ENCODE measurements around the gene ENOX1.

ENOX1 gene

DNA sequence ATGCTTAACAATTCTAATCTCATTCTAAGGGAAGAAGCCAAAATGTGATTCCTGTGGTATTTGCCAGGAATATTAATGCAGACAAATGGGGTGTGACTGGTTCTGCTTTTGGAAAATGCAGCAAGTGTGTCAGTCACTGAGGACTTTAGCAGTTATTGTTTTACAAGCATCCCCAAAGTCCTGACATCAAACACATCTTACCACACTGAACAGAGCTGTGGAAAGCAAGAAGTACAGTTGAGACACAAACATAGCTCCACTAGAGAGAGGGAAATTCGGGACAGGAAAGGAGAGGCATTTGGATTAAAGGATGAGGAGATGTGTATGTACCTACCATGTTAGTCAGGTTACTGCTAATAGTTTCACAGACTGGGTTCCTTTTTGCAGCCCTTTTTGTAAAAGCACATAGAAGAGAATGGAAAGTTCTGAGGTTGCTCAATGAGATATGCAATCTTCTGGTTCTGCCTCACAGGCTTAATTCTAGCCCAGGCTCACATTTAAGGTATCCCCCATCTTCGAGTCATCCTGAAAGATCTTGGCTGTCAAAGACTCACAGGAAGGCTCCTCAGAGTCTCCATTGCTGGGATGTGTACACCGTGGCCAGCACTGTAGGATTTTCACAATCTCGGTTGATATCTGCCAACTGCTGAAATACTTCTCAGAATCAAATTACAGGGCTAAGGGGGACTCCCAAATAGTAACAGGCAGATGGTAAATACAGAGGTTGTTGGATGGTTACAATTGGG, 446.8 kb downstream of the ENOX1 start:
- no peak for DNase-seq (ENCODE audit: low read depth)
- H3K4me3 ChIP-seq (ENCODE audit: low read depth, low read length) = no peak overlapping the region
- TF ChIP-seq, protein P1, sequence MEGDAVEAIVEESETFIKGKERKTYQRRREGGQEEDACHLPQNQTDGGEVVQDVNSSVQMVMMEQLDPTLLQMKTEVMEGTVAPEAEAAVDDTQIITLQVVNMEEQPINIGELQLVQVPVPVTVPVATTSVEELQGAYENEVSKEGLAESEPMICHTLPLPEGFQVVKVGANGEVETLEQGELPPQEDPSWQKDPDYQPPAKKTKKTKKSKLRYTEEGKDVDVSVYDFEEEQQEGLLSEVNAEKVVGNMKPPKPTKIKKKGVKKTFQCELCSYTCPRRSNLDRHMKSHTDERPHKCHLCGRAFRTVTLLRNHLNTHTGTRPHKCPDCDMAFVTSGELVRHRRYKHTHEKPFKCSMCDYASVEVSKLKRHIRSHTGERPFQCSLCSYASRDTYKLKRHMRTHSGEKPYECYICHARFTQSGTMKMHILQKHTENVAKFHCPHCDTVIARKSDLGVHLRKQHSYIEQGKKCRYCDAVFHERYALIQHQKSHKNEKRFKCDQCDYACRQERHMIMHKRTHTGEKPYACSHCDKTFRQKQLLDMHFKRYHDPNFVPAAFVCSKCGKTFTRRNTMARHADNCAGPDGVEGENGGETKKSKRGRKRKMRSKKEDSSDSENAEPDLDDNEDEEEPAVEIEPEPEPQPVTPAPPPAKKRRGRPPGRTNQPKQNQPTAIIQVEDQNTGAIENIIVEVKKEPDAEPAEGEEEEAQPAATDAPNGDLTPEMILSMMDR (IDR thresholded peaks at IDR 0.05; ENCODE audit: control insufficient read depth, extremely low read depth, insufficient read depth) = no peak

DNA sequence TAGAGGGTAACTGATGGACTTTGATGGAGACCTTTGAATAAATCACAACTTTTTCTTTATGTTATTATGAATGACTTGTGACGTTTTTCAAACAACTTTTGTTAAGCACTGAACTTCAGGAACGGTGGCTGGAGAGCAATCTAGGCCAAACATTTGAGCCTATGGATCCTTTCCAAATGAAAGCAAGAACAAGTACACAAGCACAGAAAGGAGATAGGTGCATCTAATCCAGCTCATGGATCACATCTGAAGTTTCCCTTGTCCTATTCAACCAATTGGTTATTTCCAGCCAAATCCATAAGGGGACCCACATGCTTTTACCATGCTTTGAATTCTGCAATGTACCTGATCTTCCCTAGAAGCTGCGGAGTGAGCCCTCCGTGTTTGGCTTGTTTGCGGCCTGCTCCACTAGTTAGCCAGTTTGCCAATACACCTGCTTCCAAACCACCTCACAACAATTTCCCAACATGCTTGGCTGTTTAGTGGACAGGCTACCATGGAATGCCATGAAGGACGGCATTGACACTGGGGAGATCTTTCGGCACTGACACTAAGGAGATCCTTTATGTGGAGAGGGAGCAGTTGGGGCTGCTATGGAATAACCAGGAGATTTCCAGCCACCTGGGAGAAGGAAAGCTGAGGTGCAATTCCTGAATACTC, 447.5 kb downstream of the ENOX1 start:
- TF ChIP-seq, protein P1 (IDR thresholded peaks at IDR 0.05; ENCODE audit: control insufficient read depth, extremely low read depth, insufficient read depth) = no peak
- no peak overlapping the region for H3K4me3 ChIP-seq (ENCODE audit: low read depth, low read length)
- no peak for DNase-seq (ENCODE audit: low read depth)

DNA sequence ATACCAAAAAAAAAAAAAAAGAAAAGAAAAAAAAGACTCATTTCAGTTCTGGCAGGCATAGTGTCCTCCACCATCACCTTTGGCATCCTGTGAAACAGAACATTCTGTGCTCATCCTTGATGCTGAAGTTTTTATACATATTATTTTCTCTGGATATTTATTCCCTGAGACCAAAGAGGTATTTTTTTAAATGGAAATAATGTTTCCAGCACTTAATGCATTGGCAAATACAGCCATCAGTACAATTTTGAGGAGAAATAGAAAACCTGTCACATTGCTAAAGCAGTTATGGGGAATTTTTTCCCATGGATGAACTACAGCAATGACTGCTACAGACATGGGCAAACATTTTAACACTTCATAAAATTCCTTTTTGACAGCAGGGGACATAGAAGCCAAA, 451.0 kb downstream of the ENOX1 start:
- TF ChIP-seq, protein P1 (IDR thresholded peaks at IDR 0.05; ENCODE audit: control insufficient read depth, extremely low read depth, insufficient read depth) = no peak
- H3K4me3 ChIP-seq (ENCODE audit: low read depth, low read length) = no peak overlapping the region
- DNase-seq (ENCODE audit: low read depth) = no peak

DNA sequence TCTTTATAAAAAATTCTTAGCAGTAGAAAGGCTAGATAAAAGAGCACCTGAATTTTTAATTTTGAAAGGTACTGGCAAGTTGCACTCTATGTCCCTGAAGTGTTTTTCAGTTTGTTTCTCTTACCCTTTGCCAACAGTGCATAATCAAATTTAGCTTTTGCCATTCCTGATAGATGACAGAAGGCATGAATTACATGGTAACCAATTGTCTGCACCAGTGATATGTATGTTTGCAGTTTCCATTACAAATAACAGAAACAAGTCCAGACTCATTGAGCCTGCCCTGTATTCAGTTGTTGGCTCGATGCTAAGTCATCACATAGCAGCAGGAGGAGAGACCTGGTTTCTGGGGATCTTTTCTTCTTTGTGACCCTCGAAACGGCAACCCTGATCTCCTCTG, 453.6 kb downstream of the ENOX1 start:
- H3K4me3 ChIP-seq (ENCODE audit: low read depth, low read length) = no peak overlapping the region
- TF ChIP-seq, protein P1 (IDR thresholded peaks at IDR 0.05; ENCODE audit: control insufficient read depth, extremely low read depth, insufficient read depth) = no peak
- no peak for DNase-seq (ENCODE audit: low read depth)

DNA sequence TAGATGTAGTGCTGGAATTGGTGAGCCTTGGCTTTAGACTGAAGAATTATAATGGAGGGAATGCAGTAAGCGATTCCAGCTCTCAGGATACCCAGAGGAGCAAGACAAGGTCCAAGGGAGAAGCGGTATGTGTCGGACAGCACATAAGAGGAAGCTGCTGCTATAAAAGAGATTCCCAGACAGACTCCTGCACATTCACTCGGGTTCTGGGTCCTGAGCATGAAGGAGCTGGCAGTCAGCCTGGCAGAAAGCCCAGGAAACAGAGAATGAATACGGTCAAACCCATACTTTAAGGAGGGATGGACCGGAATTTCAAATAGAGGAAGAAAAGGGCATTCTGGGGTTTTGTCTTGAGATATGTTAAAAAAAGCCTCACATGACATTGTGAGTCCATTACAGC, 455.1 kb downstream of the ENOX1 start:
- TF ChIP-seq, protein P1 (IDR thresholded peaks at IDR 0.05; ENCODE audit: control insufficient read depth, extremely low read depth, insufficient read depth) = no peak
- no peak for DNase-seq (ENCODE audit: low read depth)
- no peak overlapping the region for H3K4me3 ChIP-seq (ENCODE audit: low read depth, low read length)

DNA sequence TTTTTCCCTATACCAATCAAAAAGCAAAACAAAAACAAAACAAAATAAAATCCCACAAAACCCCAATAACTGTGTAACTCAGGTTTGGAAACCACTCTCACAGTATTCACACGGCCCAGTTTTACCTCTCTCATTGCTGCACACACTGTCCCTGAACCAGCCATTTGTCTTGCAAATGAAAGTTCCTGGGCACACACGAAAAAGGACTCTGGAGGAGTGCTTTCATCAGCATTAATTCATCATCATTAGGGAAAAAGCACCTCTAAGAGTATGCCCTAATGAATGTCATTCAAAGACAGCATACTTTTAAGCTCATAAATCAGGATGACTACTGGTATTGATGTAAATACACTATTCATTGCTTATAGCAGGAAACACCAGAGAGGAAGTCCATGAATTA, 457.1 kb downstream of the ENOX1 start:
- TF ChIP-seq, protein P1 (IDR thresholded peaks at IDR 0.05; ENCODE audit: control insufficient read depth, extremely low read depth, insufficient read depth) = no peak
- H3K4me3 ChIP-seq (ENCODE audit: low read depth, low read length) = no peak overlapping the region
- no peak for DNase-seq (ENCODE audit: low read depth)
